ENCODE data around the gene FAM168A.

Gene FAM168A

GRCh38 chr11:73640592-73640991, 42.7 kb upstream of the FAM168A start:
- no peak for TF ChIP-seq CTCF (IDR thresholded peaks at IDR 0.05; ENCODE audit: low read depth, low read length)
- no peaks in the 10 kb centered on the region for H3K27me3 ChIP-seq (ENCODE audit: insufficient read depth, low read depth, severe bottlenecking)

GRCh38 chr11:73637012-73637411, 39.1 kb upstream of the FAM168A start:
- no peak for TF ChIP-seq CTCF (IDR thresholded peaks at IDR 0.05; ENCODE audit: low read depth, low read length)
- peaks cover 2% of the 10 kb centered on the region for H3K9me3 ChIP-seq (ENCODE audit: severe bottlenecking)
- no peaks in the 10 kb centered on the region for H3K27me3 ChIP-seq (ENCODE audit: insufficient read depth, low read depth, severe bottlenecking)
- no peak overlapping the region for H3K27ac ChIP-seq
- no peaks in the 10 kb centered on the region for H3K36me3 ChIP-seq
- no peak overlapping the region for H3K4me3 ChIP-seq (ENCODE audit: low read depth, low read length)
- DNase-seq = no peak

More at GRCh38 chr11:73640592-73640991, 42.7 kb upstream of the FAM168A start:
- H3K27ac ChIP-seq = no peak overlapping the region
- H3K4me3 ChIP-seq (ENCODE audit: low read depth, low read length) = no peak overlapping the region
- no peaks in the 10 kb centered on the region for H3K36me3 ChIP-seq
- DNase-seq = no peak
- no peaks in the 10 kb centered on the region for H3K9me3 ChIP-seq (ENCODE audit: severe bottlenecking)

GRCh38 chr11:73636249-73636648, 38.3 kb upstream of the FAM168A start:
- no peak for DNase-seq
- TF ChIP-seq CTCF (IDR thresholded peaks at IDR 0.05; ENCODE audit: low read depth, low read length) = no peak

GRCh38 chr11:73635721-73636120, 37.8 kb upstream of the FAM168A start:
- no peak for TF ChIP-seq CTCF (IDR thresholded peaks at IDR 0.05; ENCODE audit: low read depth, low read length)
- no peaks in the 10 kb centered on the region for H3K27me3 ChIP-seq (ENCODE audit: insufficient read depth, low read depth, severe bottlenecking)
- H3K4me3 ChIP-seq (ENCODE audit: low read depth, low read length) = no peak overlapping the region
- H3K27ac ChIP-seq = no peak overlapping the region
- H3K9me3 ChIP-seq (ENCODE audit: severe bottlenecking) = peaks cover 2% of the 10 kb centered on the region
- DNase-seq = no peak
- H3K36me3 ChIP-seq = no peaks in the 10 kb centered on the region

More at GRCh38 chr11:73636249-73636648, 38.3 kb upstream of the FAM168A start:
- Histone ChIP-seq H3K27me3 (ENCODE audit: insufficient read depth, low read depth, severe bottlenecking) (no peaks in the 10 kb centered on the region), H3K36me3 (no peaks in the 10 kb centered on the region), H3K9me3 (ENCODE audit: severe bottlenecking) (peaks cover 2% of the 10 kb centered on the region), H3K27ac (no peak overlapping the region), H3K4me3 (ENCODE audit: low read depth, low read length) (no peak overlapping the region)

DNA sequence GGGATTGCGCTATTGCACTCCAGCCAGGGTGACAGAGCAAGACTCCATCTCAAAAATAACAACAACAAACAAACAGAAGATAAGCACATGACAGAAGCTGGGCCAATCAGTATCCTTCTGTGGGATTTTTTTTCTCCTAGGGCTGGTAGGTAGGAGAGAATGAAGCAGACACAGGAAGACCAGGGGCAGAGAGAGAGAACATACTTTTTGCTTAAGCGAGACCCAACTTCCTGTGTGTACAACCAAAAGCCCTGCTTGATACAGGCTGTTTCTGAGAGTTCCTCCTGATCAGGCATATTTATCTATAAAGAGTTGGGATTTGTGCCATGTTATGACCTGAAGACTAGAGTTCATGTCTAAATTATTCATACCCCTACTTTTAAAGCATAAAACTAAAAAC, 36.1 kb upstream of the FAM168A start:
- no peaks in the 10 kb centered on the region for H3K27me3 ChIP-seq (ENCODE audit: insufficient read depth, low read depth, severe bottlenecking)
- H3K36me3 ChIP-seq = no peaks in the 10 kb centered on the region
- H3K27ac ChIP-seq = no peak overlapping the region
- no peak for TF ChIP-seq CTCF (IDR thresholded peaks at IDR 0.05; ENCODE audit: low read depth, low read length)
- H3K9me3 ChIP-seq (ENCODE audit: severe bottlenecking) = peaks cover 2% of the 10 kb centered on the region
- no peak for DNase-seq
- H3K4me3 ChIP-seq (ENCODE audit: low read depth, low read length) = no peak overlapping the region

GRCh38 chr11:73632996-73633395, 35.1 kb upstream of the FAM168A start:
- no peak overlapping the region for H3K4me3 ChIP-seq (ENCODE audit: low read depth, low read length)
- no peak overlapping the region for H3K27ac ChIP-seq
- H3K9me3 ChIP-seq (ENCODE audit: severe bottlenecking) = peaks cover 2% of the 10 kb centered on the region
- no peak for TF ChIP-seq CTCF (IDR thresholded peaks at IDR 0.05; ENCODE audit: low read depth, low read length)
- no peaks in the 10 kb centered on the region for H3K27me3 ChIP-seq (ENCODE audit: insufficient read depth, low read depth, severe bottlenecking)
- H3K36me3 ChIP-seq = no peaks in the 10 kb centered on the region
- no peak for DNase-seq
